T-helper 1 cell treated with Interleukin-12 subunit alpha and Interleukin-12 subunit beta and Interleukin-4 antibody, amounts not matched to agents 30 ng/mL and 1 ng/mL, for 36 hours (primary cell): Measurements from ENCODE around the gene ZNF597. TPM values are rescaled to one million over a fixed set of nuclear protein-coding genes. Genes with fewer than 3 reads are reported as not detected.

Source experiments
- intact Hi-C: fragments of 100-400 bp; cut with micrococcal nuclease; formaldehyde crosslinking; loops from one replicate; pipeline ENCODE4 v1.15.1; 2024
- total RNA-seq: library from RNA; stranded (reverse); gene quantifications from 2 replicates; pipeline ENCODE4 v1.2.3, GENCODE V29; 2022

Gene ZNF597, protein sequence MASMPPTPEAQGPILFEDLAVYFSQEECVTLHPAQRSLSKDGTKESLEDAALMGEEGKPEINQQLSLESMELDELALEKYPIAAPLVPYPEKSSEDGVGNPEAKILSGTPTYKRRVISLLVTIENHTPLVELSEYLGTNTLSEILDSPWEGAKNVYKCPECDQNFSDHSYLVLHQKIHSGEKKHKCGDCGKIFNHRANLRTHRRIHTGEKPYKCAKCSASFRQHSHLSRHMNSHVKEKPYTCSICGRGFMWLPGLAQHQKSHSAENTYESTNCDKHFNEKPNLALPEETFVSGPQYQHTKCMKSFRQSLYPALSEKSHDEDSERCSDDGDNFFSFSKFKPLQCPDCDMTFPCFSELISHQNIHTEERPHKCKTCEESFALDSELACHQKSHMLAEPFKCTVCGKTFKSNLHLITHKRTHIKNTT
- total RNA-seq, result 2.8 and 3.0 TPM in 2 replicates

- intact Hi-C loops, result loop anchor here (1.0 to 5.0 kb wide), 4 partner anchors 14 to 181 kb away; partner anchors contain the start of genes CLUAP1, ZNF174 and ZSCAN32
Observed at GRCh38 chr16:3443108-3444031, at the start of gene ZNF597, which contains the start of gene NAA60. Gene ZNF597 (minus strand): TSS chr16:3443504. CDS start chr16:3443153, 351 bp downstream. Gene NAA60 (plus strand): TSS chr16:3443680. CDS start chr16:3476228, 32,548 bp downstream.

DNA sequence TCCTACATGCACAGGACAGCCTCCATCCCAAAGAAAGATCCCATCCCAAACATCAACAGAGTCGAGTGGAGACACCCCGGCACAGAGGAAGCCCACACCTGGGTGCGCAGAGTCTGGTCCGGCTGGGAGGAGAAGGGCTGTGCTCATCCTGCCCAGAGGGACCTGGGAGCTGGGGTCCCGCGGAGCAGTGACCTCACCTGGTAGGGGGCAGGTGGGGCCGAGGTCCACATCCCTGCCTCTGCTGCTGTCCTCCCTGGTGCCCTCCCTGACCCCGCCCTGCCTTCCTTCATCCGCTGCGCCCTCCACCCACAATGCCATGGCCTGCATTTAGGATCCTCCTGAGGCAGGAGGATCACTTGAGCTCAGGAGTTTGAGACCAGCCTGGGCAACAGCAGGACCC, 49.1 kb upstream of the ZNF597 start:
- intact Hi-C loops, result no loop called here

- intact Hi-C loops, result no loop called here
Observed at GRCh38 chr16:3490911-3491629, 47.8 kb upstream of the ZNF597 start.

GRCh38 chr16:3488801-3489200, 45.5 kb upstream of the ZNF597 start:
- intact Hi-C loops, result no loop called here

DNA sequence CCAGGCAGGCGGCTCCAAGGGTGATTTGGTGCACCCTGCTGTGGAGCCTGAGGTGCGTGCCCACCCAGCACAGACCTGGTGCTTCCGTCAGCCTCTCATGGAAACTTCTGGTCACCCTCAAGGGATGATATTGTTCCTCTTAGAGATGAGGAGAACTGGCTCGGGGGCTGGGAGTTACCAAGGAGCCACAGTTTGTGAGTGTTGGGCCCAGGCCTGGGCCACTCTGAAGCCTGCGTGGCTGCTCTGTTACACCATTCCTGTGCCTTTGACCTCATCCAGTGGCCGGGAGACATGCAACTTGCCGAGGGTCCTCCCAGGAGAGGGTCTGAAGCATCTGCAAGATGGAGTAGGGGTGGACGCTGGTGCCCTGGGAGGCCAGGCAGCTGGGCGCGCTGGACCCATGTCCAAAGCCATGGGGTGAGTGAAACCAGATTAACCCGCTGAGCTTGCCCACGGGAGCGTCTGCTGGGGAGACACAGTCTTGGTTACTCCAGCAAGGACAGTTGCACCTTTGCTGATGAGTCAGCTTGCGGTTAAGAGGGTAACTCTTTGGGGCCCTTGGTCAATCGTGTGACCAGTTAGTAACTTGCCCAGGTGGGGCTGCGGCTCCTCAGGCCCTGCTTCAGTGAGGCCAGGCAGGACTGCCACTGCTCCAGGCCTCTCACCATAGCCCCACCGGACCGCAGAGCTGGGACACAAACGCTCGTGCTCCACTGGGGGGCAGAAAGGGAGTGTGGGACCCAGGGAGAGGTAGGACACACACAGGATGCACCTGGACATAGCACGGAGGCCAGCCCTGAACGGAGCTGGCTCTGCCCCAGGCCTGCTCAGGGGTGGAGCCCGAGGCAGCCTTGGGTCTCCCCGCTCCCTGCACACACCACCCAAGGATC, 44.5 kb upstream of the ZNF597 start:
- intact Hi-C loops, result no loop called here

DNA sequence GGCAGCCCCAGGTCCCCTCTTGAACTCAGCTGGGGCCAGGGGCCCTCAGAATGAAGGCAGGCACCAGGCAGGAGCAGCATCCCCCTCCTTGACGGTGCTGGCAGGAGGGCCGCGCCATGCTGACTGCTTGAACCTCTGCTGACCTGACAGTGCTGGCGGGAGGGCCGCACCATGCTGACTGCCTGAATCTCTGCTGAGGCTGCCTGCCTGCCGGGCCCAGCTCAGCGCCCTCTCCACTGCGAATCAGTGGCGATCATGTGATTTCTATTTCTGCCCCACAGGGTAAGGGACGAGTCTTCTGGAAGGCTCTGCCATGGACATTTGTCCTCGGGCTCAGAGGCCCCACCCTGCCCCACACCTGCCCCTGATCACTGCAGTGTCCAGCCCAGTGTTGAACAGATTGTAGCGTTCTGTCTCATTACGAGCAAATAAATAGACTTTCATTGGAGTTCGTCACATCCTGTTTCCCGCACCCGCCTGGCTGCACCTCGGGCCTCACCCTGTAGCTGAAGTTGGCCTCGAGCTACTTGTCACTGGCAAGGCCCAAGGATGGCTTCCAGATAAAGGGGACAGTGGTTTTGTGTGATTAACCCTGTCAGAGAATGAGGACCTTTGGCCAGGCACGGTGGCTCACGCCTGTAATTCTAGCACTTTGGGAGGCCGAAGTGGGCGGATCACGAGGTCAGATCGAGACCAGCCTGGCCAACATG, 43.4 kb upstream of the ZNF597 start:
- intact Hi-C loops, result no loop called here

GRCh38 chr16:3485821-3486505, 42.7 kb upstream of the ZNF597 start:
- intact Hi-C loops, result no loop called here

DNA sequence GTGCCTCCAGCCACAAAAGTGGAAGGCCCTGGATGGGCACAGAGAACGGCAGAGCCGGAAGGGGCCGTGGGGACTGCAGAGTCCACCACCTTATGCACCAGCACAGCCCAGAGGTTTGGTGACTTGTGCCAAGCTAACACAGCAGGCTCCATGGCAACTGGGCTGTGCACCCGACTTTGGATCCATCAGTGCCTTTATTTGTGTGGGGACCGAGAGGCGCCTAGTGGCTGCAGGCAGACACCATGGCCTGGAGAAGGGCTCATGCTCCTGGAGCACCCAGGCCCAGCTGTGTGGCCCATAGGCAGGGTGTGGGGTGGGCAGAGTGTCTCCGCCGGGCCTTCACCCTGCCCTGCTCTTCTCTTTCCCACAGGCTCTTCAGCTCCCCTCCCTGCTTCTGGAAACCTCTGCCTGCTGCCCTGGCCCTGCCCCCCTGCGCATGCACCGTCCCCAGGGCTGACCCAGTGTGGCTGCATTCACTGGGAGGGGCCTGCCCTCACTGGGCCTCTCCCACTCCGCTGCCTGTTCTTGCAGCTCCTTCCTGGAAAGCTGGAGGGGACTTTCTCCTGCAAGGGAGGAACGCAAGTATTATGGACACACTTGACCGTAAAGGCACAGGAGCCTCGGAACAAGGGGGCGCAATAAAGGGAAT, 41.9 kb upstream of the ZNF597 start:
- intact Hi-C loops, result no loop called here

GRCh38 chr16:3484318-3485096, 41.2 kb upstream of the ZNF597 start:
- intact Hi-C loops, result no loop called here

GRCh38 chr16:3482659-3483241, 39.4 kb upstream of the ZNF597 start:
- intact Hi-C loops, result no loop called here

DNA sequence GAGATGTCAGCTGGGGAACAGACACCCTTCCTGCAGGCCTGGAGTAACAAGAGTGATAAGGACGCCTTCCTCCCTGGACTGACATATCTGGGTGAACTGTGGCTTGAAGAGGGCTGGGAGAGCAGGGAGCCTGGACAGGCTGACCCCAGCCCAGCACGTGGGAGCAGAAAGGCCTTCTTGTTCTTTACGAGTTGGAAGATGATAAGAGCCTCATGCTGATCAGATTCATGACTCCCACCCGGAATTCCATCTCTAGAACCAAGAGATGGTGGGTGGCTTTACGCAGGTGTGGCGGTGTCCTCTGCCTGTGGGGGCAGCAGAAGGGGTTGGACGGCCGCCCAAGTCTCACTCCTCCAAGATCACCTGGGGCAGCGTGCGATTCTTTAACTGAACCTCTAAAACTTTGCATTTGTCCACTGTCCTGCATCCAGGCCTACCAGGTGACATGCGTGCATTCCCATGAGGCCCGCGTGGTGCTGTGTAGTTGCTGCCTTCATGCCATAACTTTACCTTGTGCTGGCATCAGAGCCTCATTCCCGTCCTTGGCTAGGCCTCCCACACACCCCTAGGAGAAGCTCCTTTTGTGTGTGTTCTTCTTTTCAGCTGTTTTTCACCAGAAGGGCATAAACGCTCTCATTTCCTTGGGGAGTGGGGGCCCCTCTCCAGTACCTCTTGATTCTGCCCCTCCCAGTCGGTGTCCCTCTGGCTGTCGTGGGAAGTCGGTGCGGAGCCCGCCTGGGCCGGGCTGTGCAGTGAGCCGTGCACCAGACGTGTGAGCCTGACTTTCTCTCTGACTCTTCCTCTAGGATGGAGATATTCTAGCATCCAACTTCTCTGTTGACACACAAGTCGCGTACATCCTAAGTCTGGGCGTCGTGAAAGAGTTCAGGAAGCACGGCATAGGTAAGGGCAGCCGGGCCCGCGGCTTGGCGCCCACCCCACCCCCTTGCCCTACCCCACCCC, 38.7 kb upstream of the ZNF597 start:
- intact Hi-C loops, result no loop called here

DNA sequence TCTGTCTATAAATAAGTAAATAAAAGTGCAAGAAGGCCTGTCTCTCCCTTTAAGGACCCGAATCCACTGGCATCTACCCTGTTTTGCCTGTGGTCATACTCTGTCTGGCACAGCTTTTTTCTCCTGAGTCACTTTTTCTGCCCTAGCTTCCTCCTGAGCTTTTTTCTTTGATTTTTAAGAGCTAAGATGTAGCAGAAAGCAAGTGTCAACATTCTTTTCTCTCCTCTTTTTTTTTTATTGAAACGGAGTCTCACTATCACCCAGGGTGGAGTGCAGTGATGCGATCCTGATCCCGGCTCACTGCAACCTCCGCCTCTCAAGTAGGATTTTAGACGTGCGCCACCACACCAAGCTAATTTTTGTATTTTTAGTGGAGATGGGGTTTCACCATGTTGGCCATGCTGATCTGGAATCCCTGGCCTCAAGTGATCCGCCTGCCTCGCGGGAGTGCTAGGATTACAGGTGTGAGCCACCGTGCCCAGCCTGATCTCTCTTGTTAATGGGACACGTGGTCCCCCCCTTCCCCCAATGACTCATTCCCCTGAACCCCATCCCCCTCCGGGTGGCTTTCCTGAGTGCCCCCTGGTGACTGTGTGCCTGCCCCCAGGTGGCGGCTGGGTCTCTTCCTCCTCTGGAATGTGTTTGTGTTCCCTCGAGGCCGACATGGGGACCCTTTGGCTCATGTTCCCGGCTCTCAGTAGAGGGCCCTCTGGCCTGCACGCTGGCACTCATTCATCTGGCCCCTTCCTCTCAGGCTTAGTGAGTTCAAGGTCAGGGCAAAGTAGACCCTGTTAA, 37.8 kb upstream of the ZNF597 start:
- intact Hi-C loops, result no loop called here

GRCh38 chr16:3479654-3480216, 36.4 kb upstream of the ZNF597 start:
- intact Hi-C loops, result no loop called here

DNA sequence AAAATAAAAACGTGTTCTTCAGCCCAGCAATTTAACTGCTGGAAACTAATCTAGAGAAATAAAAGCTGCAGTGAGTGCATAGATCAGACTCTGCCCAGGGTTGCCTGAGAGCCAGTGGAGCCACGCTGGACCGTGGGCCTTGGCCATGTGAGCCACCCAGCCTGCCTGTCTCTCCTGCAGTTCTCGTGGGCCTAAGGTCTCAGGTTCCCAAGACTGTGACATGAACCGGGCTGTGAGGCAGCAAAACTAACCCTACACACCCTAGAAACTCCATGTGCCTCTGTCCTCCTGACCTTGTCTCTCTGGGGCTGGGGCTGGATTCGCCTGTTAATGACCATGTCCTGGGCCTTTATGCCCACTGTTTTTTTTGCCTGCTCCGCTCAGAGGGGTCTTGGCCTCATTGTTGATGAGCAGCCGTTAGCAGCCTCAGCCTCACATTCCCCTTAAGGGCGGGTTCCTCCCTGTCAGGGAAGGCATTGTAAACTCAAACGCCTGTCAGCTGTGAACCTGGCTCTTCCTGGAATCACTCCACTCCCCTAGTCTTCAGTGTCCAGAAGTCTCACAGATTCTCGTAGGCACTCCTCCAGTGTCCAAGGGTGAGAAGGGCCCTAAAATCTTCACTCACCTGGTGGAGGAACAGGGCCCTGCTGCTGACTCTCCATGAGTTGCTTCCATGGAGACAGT, 35.1 kb upstream of the ZNF597 start:
- intact Hi-C loops, result no loop called here
